Activated T-helper 1 cell treated with anti-CD3 and anti-CD28 coated beads, Interleukin-2, amount 50 U/mL, for 16 hours (primary cell): Measurements from ENCODE around the gene ANKS3.

Experiments
- DNase-seq, 2 donors: peaks; one replicate each; pipeline ENCODE4 v3.0.0-alpha.2; 2020; ENCODE audit warnings: low read depth in 1 of 2, low spot score in 1 of 2

The ANKS3 gene

GRCh38 chr16:4734063-4734729 is at the start of gene ANKS3, which contains the start of gene DNAAF8:
Gene ANKS3, minus strand, starts transcription at chr16:4734271. Its CDS starts 4,122 bp downstream, at chr16:4730149.
Gene DNAAF8, plus strand, starts transcription at chr16:4734537. Its CDS starts 1,978 bp downstream, at chr16:4736515.
- peak; percentile 53 to 79 for DNase-seq

DNA sequence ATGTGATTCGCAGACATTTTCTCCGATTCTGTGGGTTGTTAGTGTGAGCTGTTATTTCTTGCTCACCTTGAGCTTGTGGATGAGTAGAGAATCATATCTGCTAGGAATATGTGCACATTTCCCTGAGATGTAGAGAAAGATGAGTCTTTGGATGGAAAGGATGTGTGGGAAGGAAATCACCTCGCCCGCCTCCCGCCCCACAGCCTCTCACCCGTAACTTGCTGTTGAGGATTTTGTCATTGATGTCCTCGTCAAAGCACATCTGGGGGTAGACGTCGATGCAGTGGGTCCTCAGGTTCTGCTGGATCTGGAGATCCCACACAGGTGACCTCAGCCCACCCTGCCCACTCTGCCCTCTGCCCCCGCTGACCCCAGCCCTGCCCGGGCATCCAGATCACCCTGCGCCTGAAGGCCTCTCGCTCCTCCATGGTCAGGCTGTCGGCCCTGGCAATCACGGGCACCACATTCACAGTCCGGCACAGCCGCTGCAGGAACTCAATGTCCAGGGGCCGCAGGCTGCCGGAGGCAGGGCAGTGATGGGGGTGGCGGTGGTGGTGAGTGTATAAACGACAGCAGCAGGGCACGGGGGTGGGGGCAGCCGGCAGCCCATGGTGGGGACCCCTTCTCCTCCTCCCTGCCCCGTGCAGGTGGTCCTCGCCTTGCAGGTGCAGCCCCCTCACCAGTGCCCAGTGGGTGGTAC is 49.3 kb upstream of the ANKS3 start:
- no peak for DNase-seq

- DNase-seq: no peak
These were observed 46.2 kb upstream of the ANKS3 start for GRCh38 chr16:4780235-4780634.

DNA sequence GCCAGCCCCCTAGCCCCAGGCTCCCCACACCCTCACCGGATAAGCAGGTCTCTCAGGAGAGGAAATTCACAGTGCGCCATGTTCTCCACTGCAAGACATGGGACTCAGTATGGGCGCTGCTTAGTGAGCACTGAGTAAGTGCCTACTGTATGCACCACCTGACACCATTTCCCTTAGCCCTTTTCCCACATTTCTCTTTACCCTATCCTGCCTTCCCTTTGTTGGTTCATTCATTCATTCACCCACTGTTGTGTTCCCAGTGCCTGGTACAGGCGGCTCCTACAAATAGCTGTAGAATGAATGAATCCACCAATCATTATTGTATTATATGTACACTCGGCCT is 44.0 kb upstream of the ANKS3 start:
- DNase-seq: no peak

DNA sequence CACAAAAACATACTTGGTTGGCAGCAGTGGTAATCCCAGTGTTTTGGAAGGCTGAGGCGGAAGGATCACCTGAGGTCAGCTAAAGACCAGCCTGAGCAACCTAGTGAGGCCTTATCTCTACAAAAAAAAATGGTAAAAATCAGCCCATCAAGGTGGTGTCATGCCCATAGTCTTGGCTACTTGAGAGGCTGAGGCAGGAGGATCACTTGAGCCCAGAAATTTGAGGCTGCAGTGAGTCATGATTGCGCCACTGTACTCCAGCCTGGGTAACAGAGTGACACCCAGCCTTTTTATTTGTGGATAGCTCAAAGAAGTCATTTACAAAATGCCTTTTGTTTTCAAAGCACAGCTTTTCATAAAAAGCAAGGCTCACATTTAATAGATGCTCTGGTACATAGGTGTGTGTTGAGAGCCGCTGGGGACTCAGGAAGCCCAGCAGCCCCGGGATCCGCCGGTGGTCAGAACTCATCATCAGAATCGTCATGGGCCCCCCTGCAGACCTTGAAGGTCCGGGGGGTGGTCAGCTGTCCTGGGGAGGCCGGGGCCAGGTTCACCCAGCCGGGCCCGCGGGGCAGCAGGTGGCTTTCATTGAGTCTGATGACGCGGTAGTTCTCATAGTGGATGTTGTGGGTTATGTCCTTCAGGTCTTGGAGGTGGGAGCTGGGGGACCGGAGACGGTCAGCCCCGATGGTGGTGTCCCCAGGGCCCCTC is 43.4 kb upstream of the ANKS3 start:
- DNase-seq: no peak

GRCh38 chr16:4776141-4776705 is 42.2 kb upstream of the ANKS3 start:
- DNase-seq: no peak

- no peak for DNase-seq
These were observed 40.9 kb upstream of the ANKS3 start for GRCh38 chr16:4775005-4775404.

DNA sequence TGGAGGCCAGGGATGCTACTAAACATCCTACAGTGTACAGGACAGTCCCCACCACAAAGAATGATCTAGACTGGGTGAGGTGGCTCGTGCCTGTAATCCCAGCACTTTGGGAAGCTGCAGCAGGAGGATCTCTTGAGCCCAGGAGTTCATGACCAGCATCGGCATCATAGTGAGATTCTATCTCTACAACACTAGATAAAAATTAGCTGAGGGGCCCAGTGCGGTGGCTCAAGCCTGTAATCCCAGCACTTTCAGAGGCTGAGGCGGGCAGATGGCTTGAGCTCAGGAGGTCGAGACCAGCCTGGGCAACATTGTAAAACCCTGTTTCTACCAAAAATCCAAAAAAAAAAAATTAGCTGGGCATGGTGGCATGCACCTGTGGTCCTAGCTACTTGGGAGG is 38.3 kb upstream of the ANKS3 start:
- no peak for DNase-seq

- no peak for DNase-seq
These were observed 37.6 kb upstream of the ANKS3 start for GRCh38 chr16:4771646-4772045.

GRCh38 chr16:4769306-4769638 is 35.2 kb upstream of the ANKS3 start:
- DNase-seq: no peak

DNA sequence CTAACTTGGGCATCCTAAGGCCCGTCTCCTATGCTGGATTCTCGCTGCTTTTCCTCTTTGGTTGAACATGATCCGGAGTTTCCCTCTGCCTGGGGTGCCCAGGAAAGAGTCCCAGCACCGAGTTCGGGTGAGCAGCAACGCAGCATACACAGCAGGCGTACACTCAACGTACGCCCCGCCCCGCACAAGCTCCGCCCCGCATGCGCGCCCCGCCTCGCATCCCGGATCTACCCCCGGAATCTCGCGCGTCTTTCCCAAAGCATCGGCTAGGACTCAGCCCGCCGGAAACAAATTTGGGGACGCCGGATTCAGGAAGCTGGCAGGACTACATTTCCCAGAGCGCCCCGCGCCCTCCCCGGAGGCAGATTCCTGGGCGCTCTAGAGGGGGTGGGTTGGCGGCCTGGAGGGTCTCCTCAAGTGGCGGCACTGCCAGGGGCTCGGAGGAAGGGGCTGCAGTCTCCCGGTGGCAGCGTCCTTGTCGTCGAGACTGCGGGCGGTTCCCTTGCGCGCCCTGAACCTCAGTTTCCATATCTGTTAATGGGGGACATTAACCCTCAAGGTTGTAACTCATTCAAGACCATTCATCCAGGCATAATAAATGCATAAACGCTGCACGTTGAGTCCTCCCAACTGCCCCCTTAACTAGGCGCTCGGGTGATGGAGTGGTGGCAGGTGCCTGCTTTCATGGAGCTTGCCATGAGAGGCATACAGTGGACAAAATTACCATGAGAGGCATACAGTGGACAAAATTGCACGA is 34.7 kb upstream of the ANKS3 start:
- peak; percentile 75 to 78 for DNase-seq

DNA sequence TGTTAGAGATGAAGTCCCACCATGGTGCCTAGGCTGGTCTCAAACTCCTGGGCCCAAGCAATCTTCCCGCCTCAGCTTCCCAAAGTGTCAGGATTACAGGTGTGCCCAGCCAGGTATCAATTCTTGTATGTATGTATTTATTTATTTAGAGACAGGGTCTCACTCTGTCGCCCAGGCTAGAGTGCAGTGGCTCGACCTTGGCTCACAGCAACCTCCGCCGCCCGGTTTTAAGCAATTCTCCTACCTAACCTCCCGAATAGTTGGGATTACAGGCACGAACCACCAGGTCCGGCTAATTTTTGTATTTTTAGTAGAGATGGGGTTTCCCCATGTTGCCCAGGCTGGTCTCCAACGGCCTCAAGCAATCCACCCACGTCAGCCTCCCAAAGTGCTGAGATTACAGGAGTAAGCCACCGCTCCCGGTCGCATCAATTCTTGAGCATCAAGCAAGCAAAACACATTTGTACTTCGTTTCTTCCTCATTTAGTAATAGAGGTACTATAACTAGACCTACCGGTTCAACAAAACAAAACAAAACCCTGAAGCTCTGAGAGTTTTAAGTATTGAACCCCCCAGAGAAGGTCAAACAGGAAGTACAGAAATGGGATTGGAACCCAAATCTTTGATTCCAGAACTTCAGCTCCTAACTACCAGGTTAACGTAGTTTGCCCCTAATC is 33.9 kb upstream of the ANKS3 start:
- no peak for DNase-seq

GRCh38 chr16:4766875-4767628 is 33.0 kb upstream of the ANKS3 start, which contains the start of gene ZNF500:
Gene ZNF500, minus strand, starts transcription at chr16:4767162. Its CDS starts 1,184 bp downstream, at chr16:4765978.
- DNase-seq: peak; percentile 93 to 96

- DNase-seq: no peak
These were observed 31.7 kb upstream of the ANKS3 start for GRCh38 chr16:4765511-4766474.

DNA sequence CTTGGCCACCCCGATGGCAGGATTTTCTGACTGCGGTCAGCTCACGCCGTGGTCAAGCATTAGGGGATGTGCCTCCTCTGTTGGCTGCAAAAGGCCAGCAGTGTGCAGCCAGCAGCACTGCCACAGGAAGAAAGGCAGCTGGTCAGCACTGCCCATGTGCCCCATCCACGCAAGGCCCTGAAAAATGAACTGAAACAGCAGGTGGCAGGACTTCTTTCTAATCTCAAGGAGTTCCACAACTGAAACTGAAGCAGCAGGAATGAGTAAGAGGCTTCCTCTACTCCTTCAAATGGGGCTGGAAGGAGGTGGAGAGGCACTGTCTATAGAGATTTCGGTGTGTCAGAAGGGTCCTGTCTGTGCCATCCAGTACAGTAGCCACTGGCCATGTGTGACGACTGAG is 29.7 kb upstream of the ANKS3 start:
- DNase-seq: no peak

- no peak for DNase-seq
These were observed 28.1 kb upstream of the ANKS3 start for GRCh38 chr16:4762205-4762604.

GRCh38 chr16:4760221-4760910 is 26.3 kb upstream of the ANKS3 start:
- DNase-seq: no peak

- no peak for DNase-seq
These were observed 21.6 kb upstream of the ANKS3 start for GRCh38 chr16:4755687-4756086.
